ENCODE results near the gene AP2A1. TPM values are rescaled to one million over a fixed set of nuclear protein-coding genes. Genes with fewer than 3 reads are reported as not detected.

The AP2A1 gene
- total RNA-seq, 1 experiment from 2014 or later: 72.1 TPM

DNA sequence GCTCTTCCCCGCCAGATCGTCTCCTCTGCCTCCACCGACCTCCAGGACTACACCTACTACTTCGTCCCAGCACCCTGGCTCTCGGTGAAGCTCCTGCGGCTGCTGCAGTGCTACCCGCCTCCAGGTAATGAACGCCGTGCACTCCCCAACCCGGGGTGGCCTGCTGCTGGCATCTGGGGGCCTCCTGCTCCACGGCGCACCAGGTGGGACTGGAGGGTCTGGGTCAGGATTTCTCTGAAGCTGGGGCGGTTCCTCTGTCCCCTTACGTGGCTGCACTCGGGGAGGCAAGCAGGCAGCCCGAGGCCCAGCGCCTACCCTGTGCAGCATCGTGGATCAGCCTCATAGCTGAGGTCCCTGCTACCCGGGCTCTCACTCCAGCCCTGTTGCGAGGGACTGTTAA lies 28.8 kb downstream of the AP2A1 start:
- in situ Hi-C loops (cut with HindIII; ENCODE audit: low pct_unique_long_range_greater_than_20kb, low sequenced_read_pairs) (no loop called here), intact Hi-C loops (cut with micrococcal nuclease; ENCODE audit: unreplicated experiment) (no loop called here)
- Histone ChIP-seq H3K36me3 (ENCODE audit: control insufficient read depth, insufficient read depth, low read length) (no peaks in the 10 kb centered on the region; the same call in 1 of the 2 replicates), H3K27me3 (ENCODE audit: control insufficient read depth, insufficient read depth, low read length) (no peaks in the 10 kb centered on the region), H3K4me3 (ENCODE audit: low read depth in 2 of 2, low read length in 2 of 2) (no peak overlapping the region), H3K27ac (ENCODE audit: low read length) (no peak overlapping the region), H3K9me3 (ENCODE audit: control insufficient read depth, insufficient read depth, low read depth, low read length) (no peaks in the 10 kb centered on the region), H3K4me1 (ENCODE audit: control insufficient read depth, insufficient read depth, low read length) (no peaks in the 10 kb centered on the region)
- ChIA-PET CTCF (interaction anchor here (0.5 to 0.6 kb wide), 2 partner anchors 23 to 294 kb away, joined by 4 read pairs; no protein-coding TSS in a partner anchor), POLR2A (no interaction called here)
- no TSS peak for BruUV-seq (replicated peaks)
- TF ChIP-seq TCF7L2 (IDR thresholded peaks at IDR 0.05; ENCODE audit: low read depth, low read length): no peak
- TF ChIP-seq SIN3A (IDR thresholded peaks at IDR 0.05; ENCODE audit: borderline replicate concordance, insufficient read depth, low read depth, low read length): no peak
- TF ChIP-seq REST (IDR thresholded peaks at IDR 0.05; ENCODE audit: insufficient read depth in 1 of 2, low read depth in 2 of 2, low read length in 1 of 2): no peak
- DNase-seq (ENCODE audit: low read depth, low spot score) (no peak), ATAC-seq (no peak)

GRCh38 chr19:49798574-49798973 lies 31.8 kb downstream of the AP2A1 start:
- ChIA-PET CTCF (no interaction called here), POLR2A (no interaction called here)
- in situ Hi-C loops (cut with HindIII; ENCODE audit: low pct_unique_long_range_greater_than_20kb, low sequenced_read_pairs): no loop called here
- intact Hi-C loops (cut with micrococcal nuclease; ENCODE audit: unreplicated experiment): no loop called here
- H3K9me3 ChIP-seq (ENCODE audit: control insufficient read depth, insufficient read depth, low read depth, low read length): no peaks in the 10 kb centered on the region
- no peaks in the 10 kb centered on the region; the same call in 1 of the 2 replicates for H3K36me3 ChIP-seq (ENCODE audit: control insufficient read depth, insufficient read depth, low read length)
- no peak overlapping the region for H3K27ac ChIP-seq (ENCODE audit: low read length)
- TF ChIP-seq, protein P1, sequence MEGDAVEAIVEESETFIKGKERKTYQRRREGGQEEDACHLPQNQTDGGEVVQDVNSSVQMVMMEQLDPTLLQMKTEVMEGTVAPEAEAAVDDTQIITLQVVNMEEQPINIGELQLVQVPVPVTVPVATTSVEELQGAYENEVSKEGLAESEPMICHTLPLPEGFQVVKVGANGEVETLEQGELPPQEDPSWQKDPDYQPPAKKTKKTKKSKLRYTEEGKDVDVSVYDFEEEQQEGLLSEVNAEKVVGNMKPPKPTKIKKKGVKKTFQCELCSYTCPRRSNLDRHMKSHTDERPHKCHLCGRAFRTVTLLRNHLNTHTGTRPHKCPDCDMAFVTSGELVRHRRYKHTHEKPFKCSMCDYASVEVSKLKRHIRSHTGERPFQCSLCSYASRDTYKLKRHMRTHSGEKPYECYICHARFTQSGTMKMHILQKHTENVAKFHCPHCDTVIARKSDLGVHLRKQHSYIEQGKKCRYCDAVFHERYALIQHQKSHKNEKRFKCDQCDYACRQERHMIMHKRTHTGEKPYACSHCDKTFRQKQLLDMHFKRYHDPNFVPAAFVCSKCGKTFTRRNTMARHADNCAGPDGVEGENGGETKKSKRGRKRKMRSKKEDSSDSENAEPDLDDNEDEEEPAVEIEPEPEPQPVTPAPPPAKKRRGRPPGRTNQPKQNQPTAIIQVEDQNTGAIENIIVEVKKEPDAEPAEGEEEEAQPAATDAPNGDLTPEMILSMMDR (IDR thresholded peaks at IDR 0.05): no peak
- TF ChIP-seq TCF7L2 (IDR thresholded peaks at IDR 0.05; ENCODE audit: low read depth, low read length) (no peak), REST (IDR thresholded peaks at IDR 0.05; ENCODE audit: insufficient read depth in 1 of 2, low read depth in 2 of 2, low read length in 1 of 2) (no peak), POLR2AphosphoS5 (IDR thresholded peaks at IDR 0.05; ENCODE audit: low read depth, low read length) (no peak), SIN3A (IDR thresholded peaks at IDR 0.05; ENCODE audit: borderline replicate concordance, insufficient read depth, low read depth, low read length) (no peak)
- BruUV-seq (replicated peaks): no TSS peak
- H3K4me1 ChIP-seq (ENCODE audit: control insufficient read depth, insufficient read depth, low read length): no peaks in the 10 kb centered on the region
- no peak overlapping the region for H3K4me3 ChIP-seq (ENCODE audit: low read depth in 2 of 2, low read length in 2 of 2)
- DNase-seq (ENCODE audit: low read depth, low spot score) (no peak), ATAC-seq (no peak)
- no peaks in the 10 kb centered on the region for H3K27me3 ChIP-seq (ENCODE audit: control insufficient read depth, insufficient read depth, low read length)

All from Panc1 (cell line).